GM12878 (cell line): Measurements from ENCODE around the gene MINAR1. TPM values are rescaled to one million over a fixed set of nuclear protein-coding genes. Genes with fewer than 3 reads are reported as not detected.

Experiments
- ATAC-seq: fragments of 200-7000 bp; cut with Tn5 transposase; 3 replicates; pipeline ENCODE4 v1.9.1; 2020; ENCODE audit warnings: mild to moderate bottlenecking, moderate library complexity
- BruUV-seq: library from RNA; stranded (reverse); fragments of 400-500 nt; replicated peaks from 2 replicates; lab custom pipeline; 2021; lab: Mats Ljungman, UMichigan
- CTCF ChIA-PET: fragments of 300-600 bp; sonication (Branson Sonifier 250); formaldehyde crosslinking; extraction: SDS; loops from one replicate; lab custom pipeline; 2021; ENCODE audit warnings: inconsistent platforms; lab: Yijun Ruan, JAX
- POLR2A ChIA-PET: fragments of 350-600 bp; formaldehyde crosslinking; extraction: SDS; loops from one replicate; lab custom pipeline; 2021; ENCODE audit warnings: inconsistent platforms; lab: Charles Lee
- RAD21 ChIA-PET: fragments of 300-600 bp; sonication (Branson Sonifier 250); formaldehyde crosslinking; loops from one replicate; lab custom pipeline; 2023; ENCODE audit warnings: antibody characterized with exemption; ENCODE audit not compliant: unreplicated experiment; lab: Charles Lee
- SMC1A ChIA-PET: fragments of 300-600 bp; sonication (Branson Sonifier 250); formaldehyde crosslinking; loops from one replicate; lab custom pipeline; 2023; ENCODE audit not compliant: unreplicated experiment, uncharacterized antibody; lab: Charles Lee
- DNase-seq: peaks from one replicate; pipeline ENCODE4 v3.0.0-alpha.2; 2011; ENCODE audit warnings: low read depth, low spot score
- FAIRE-seq: peaks from 3 replicates; lab custom pipeline; 2011; peaks lifted over from hg19 to GRCh38; lab: Jason Lieb, UNC
- H2AFZ ChIP-seq: 2 replicates; pipeline ENCODE4 v1.6.0; 2011; ENCODE audit warnings: low read depth, low read length, control low read depth; ENCODE audit not compliant: control insufficient read depth
- H3K27ac ChIP-seq: 2 replicates; pipeline ENCODE4 v1.5.1; 2011; ENCODE audit warnings: control low read depth; ENCODE audit not compliant: control insufficient read depth, insufficient read depth
- H3K27me3 ChIP-seq, 2 experiments: replicated peaks in 1 of 2; 2 replicates each; pipeline versions ENCODE4 v1.6.0 to v1.6.1; 2011; ENCODE audit warnings: low read length in 1 of 2; ENCODE audit not compliant: control insufficient read depth in 2 of 2, insufficient read depth in 2 of 2
- H3K36me3 ChIP-seq, 2 experiments: 2 replicates each; pipeline ENCODE4 v1.5.1; 2011; ENCODE audit warnings: low read length in 1 of 2; ENCODE audit not compliant: control insufficient read depth in 2 of 2, insufficient read depth in 2 of 2
- H3K4me1 ChIP-seq: 2 replicates; pipeline ENCODE4 v1.6.1; 2011; ENCODE audit warnings: mild to moderate bottlenecking, low read length, moderate library complexity, mixed read lengths; ENCODE audit not compliant: control insufficient read depth, insufficient read depth
- H3K4me2 ChIP-seq: 2 replicates; pipeline ENCODE4 v1.6.0; 2011; ENCODE audit warnings: control low read depth; ENCODE audit not compliant: control insufficient read depth, insufficient read depth
- H3K4me3 ChIP-seq: fragments of 200-600 bp; sonication (generic); 2 replicates; pipeline ENCODE4 v1.5.1; 2016
- H3K79me2 ChIP-seq: 2 replicates; pipeline ENCODE4 v1.6.0; 2011; ENCODE audit warnings: low read length; ENCODE audit not compliant: control insufficient read depth, insufficient read depth
- H3K9ac ChIP-seq: 2 replicates; pipeline ENCODE4 v1.8.0; 2011; ENCODE audit warnings: low read length, control low read depth, mixed read lengths; ENCODE audit not compliant: control insufficient read depth, insufficient read depth
- H3K9me3 ChIP-seq: replicated peaks from 3 replicates; pipeline ENCODE4 v1.5.1; 2011; ENCODE audit warnings: mild to moderate bottlenecking, low read length; ENCODE audit not compliant: control insufficient read depth, insufficient read depth
- H4K20me1 ChIP-seq: 2 replicates; pipeline ENCODE4 v1.6.0; 2011; ENCODE audit not compliant: control insufficient read depth, insufficient read depth
- CBX5 ChIP-seq: sonication (generic); IDR thresholded peaks from 2 replicates; pipeline ENCODE4 v1.6.1; 2016; ENCODE audit warnings: low read depth, moderate library complexity, mild to moderate bottlenecking, inconsistent platforms
- FOXM1 ChIP-seq: IDR thresholded peaks from 2 replicates; pipeline ENCODE4 v1.6.1; 2012; ENCODE audit warnings: low read depth, mild to moderate bottlenecking, inconsistent platforms, low read length, moderate library complexity
- MLLT1 ChIP-seq: fragments of 450-650 bp; IDR thresholded peaks from 2 replicates; pipeline ENCODE4 v1.6.1; 2016; ENCODE audit warnings: mild to moderate bottlenecking
- NR2C1 ChIP-seq: fragments of 450-650 bp; IDR thresholded peaks from 2 replicates; pipeline ENCODE4 v1.6.1; 2017; ENCODE audit warnings: antibody characterized with exemption, mild to moderate bottlenecking, moderate library complexity
- RAD21 ChIP-seq: IDR thresholded peaks from 2 replicates; pipeline ENCODE4 v1.6.1; 2011; ENCODE audit warnings: mild to moderate bottlenecking, low read depth, low read length, moderate library complexity; ENCODE audit not compliant: insufficient read depth
- SMAD5 ChIP-seq: IDR thresholded peaks from 2 replicates; pipeline ENCODE4 v1.6.1; 2016; ENCODE audit warnings: antibody characterized with exemption, low read depth
- SUPT20H ChIP-seq: IDR thresholded peaks from 2 replicates; pipeline ENCODE4 v1.6.1; 2011; ENCODE audit warnings: low read depth, mild to moderate bottlenecking, low read length, moderate library complexity, borderline replicate concordance; ENCODE audit not compliant: control insufficient read depth
- SUZ12 ChIP-seq: fragments of 200-600 bp; sonication (generic); IDR thresholded peaks from one replicate; pipeline ENCODE4 v1.6.1; 2018; ENCODE audit warnings: antibody characterized with exemption, mild to moderate bottlenecking; ENCODE audit not compliant: unreplicated experiment
- TBL1XR1 ChIP-seq: IDR thresholded peaks from 2 replicates; pipeline ENCODE4 v1.6.1; 2012; ENCODE audit warnings: low read depth, low read length, improper control_type of control experiment
- WGBS: methylation state at CpG from one replicate; pipeline ENCODE4 v1.1.6; 2016; ENCODE audit warnings: low lambda C conversion rate; ENCODE audit not compliant: insufficient replicate concordance, insufficient coverage; ENCODE audit errors: missing lambda C conversion rate; 5-methylcytosine and 5-hydroxymethylcytosine counted together
- in situ Hi-C: fragments of 300-500 bp; cut with MboI; formaldehyde crosslinking; loops from 9 replicates; pipeline ENCODE4 v1.14.3; 2018; ENCODE audit warnings: mixed read lengths
- intact Hi-C: fragments of 100-400 bp; cut with micrococcal nuclease; formaldehyde crosslinking; loops from one replicate; pipeline ENCODE4 v1.14.2; 2022; ENCODE audit not compliant: unreplicated experiment
- polyA plus RNA-seq, 11 experiments: library from polyadenylated mRNA; depleted of rRNA in 4 of 11; unstranded in 6 of 11; stranded (reverse) in 5 of 11; fragments of >200 nt; fragmentation: Nextera tagmentation in 4 of 11; fragmentation: Illumina TruSeq in 1 of 11; extraction: Ambion mirVana in 4 of 11; extraction: Trizol in 1 of 11; gene quantifications; 1 replicate in 1 of 11; 2 replicates in 10 of 11; pipeline versions ENCODE4 v1.2.1 to v1.2.3, GENCODE V29; 2011 to 2016; ENCODE audit warnings: inconsistent platforms in 2 of 11, missing spikeins in 2 of 11, low read depth in 1 of 11
- total RNA-seq, 4 experiments: library from RNA; depleted of rRNA in 3 of 4; stranded (reverse); fragments of >200 nt in 3 of 4; fragmentation: Illumina TruSeq in 1 of 4; extraction: Trizol in 1 of 4; gene quantifications; 2 replicates each; pipeline versions ENCODE4 v1.2.1 to v1.2.3, GENCODE V29; 2013 to 2021

The MINAR1 gene
- total and polyA plus RNA-seq, 10 of the 15 experiments (the other 5 are each of a cell fraction or from before 2014, with no cell fraction given): 0.05 to 0.40 (median 0.24) TPM

- H4K20me1 ChIP-seq: no peaks in the 10 kb centered on the region
- intact Hi-C loops: no loop called here
- no peak for DNase-seq
- H2AFZ ChIP-seq: no peak overlapping the region
- no peaks in the 10 kb centered on the region for H3K79me2 ChIP-seq
- 35% methylated on average over 7 of the region's 7 CpGs for WGBS
- no peak overlapping the region for H3K4me2 ChIP-seq
- no TSS peak for BruUV-seq
- H3K27ac ChIP-seq: no peak overlapping the region
- ChIA-PET CTCF (no interaction called here), RAD21 (no interaction called here), POLR2A (no interaction called here), SMC1A (no interaction called here)
- no peak overlapping the region for H3K4me3 ChIP-seq
- no peaks in the 10 kb centered on the region for H3K9me3 ChIP-seq
- no peak for ATAC-seq
- no peak overlapping the region for H3K9ac ChIP-seq
- in situ Hi-C loops: no loop called here
- no peaks in the 10 kb centered on the region; a peak in 1 of 4 replicates for H3K27me3 ChIP-seq
- H3K36me3 ChIP-seq: no peaks in the 10 kb centered on the region
- no peak for FAIRE-seq
- no peaks in the 10 kb centered on the region for H3K4me1 ChIP-seq
- TF ChIP-seq CBX5: no peak
- TF ChIP-seq MLLT1: no peak
- no peak for TF ChIP-seq SUPT20H
- TF ChIP-seq SUZ12: no peak
- no peak for TF ChIP-seq SMAD5
- no peak for TF ChIP-seq RAD21
- no peak for TF ChIP-seq TBL1XR1
- TF ChIP-seq FOXM1: no peak
- TF ChIP-seq NR2C1: no peak
- TF ChIP-seq, all 136 proteins: peak for 0
Observed at GRCh38 chr15:79478108-79478507, 46.0 kb downstream of the MINAR1 start.
